Fibroblast of the aortic adventitia (primary cell): ENCODE measurements around the gene GSTA3. TPM values are rescaled to one million over a fixed set of nuclear protein-coding genes. Genes with fewer than 3 reads are reported as not detected.
A peak's percentile ranks its signal among the peaks of the same experiment; 100 is the strongest.

ENCODE experiments used
- DNase-seq: peaks from one replicate; pipeline ENCODE4 v3.0.0-alpha.2; 2010; ENCODE audit warnings: low read depth
- H3K4me3 ChIP-seq: 2 replicates; pipeline ENCODE4 v1.5.1; 2011; ENCODE audit warnings: low read depth, mild to moderate bottlenecking, control low read depth, low read length, moderate library complexity
- total RNA-seq: library from RNA; depleted of rRNA; stranded (reverse); fragments of >200 nt; gene quantifications from 2 replicates; pipeline ENCODE4 v1.2.3, GENCODE V29; 2012; ENCODE audit warnings: low replicate concordance
- TF ChIP-seq, protein P1 (sequence below): IDR thresholded peaks from 2 replicates; pipeline ENCODE4 v1.5.1; 2011; ENCODE audit warnings: mild to moderate bottlenecking, low read length, control low read depth, inconsistent platforms; ENCODE audit not compliant: insufficient read depth

Gene GSTA3
- total RNA-seq, 1 donor, result not detected

- TF ChIP-seq, protein P1, sequence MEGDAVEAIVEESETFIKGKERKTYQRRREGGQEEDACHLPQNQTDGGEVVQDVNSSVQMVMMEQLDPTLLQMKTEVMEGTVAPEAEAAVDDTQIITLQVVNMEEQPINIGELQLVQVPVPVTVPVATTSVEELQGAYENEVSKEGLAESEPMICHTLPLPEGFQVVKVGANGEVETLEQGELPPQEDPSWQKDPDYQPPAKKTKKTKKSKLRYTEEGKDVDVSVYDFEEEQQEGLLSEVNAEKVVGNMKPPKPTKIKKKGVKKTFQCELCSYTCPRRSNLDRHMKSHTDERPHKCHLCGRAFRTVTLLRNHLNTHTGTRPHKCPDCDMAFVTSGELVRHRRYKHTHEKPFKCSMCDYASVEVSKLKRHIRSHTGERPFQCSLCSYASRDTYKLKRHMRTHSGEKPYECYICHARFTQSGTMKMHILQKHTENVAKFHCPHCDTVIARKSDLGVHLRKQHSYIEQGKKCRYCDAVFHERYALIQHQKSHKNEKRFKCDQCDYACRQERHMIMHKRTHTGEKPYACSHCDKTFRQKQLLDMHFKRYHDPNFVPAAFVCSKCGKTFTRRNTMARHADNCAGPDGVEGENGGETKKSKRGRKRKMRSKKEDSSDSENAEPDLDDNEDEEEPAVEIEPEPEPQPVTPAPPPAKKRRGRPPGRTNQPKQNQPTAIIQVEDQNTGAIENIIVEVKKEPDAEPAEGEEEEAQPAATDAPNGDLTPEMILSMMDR, result no peak
- H3K4me3 ChIP-seq, result no peak overlapping the region
- no peak for DNase-seq
These were observed 16.3 kb downstream of the GSTA3 start for GRCh38 chr6:52893221-52893620.

- TF ChIP-seq, protein P1, result no peak
- no peak overlapping the region for H3K4me3 ChIP-seq
- DNase-seq, result no peak
These were observed 19.5 kb downstream of the GSTA3 start for GRCh38 chr6:52890018-52890417.

DNA sequence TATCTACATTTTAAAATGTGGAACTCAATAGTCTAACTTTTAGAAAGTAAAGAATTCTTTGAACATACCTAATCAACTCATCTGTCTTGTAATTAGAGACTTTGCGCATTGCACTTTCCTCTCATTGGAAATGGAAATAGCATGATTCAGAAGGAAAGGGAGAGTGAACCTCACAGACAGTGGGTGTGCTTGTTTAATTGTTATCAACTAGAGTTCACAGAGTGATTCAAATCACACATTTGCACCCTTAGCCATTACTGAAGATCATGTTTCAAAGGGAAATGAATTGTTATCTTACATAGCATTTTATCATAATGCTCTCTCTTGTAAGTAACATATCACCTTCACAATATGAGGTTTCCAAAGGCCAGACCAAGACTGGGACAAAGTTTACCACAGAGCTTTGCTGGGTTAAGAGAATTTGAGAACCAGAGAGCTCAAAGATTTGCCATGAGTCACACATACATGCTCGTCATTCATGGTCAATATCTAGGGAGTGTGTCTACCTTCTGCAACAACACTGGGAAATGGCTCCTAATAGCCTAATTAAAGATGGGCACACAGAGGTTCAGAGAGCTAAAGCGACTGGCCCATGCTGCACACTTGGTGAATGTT lies 21.5 kb downstream of the GSTA3 start:
- no peak for DNase-seq
- TF ChIP-seq, protein P1, result no peak

GRCh38 chr6:52881996-52882841 lies 27.3 kb downstream of the GSTA3 start:
- DNase-seq, result peak; percentile 77
- H3K4me3 ChIP-seq, result peak overlapping the region; percentile 64
- TF ChIP-seq, protein P1, result peak; percentile 74

More for the DNA sequence above, 21.5 kb downstream of the GSTA3 start:
- H3K4me3 ChIP-seq, result no peak overlapping the region

DNA sequence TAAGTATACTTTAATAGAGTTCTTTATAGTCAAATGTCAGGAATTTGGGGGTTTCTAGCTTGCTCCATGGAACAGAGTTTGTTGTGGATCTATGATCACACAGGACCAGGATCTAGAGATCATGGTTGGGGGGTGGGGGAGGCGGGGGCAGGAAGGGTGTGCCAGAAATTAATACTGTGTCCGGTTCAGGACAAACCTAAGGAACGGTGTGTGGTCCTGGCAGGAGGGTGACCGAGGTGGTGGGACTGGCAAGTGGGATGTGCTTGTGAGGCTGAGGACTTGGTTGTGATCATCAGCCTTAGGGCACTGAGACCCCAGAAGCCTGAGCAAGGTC lies 27.9 kb downstream of the GSTA3 start:
- no peak overlapping the region for H3K4me3 ChIP-seq
- TF ChIP-seq, protein P1, result no peak
- no peak for DNase-seq

DNA sequence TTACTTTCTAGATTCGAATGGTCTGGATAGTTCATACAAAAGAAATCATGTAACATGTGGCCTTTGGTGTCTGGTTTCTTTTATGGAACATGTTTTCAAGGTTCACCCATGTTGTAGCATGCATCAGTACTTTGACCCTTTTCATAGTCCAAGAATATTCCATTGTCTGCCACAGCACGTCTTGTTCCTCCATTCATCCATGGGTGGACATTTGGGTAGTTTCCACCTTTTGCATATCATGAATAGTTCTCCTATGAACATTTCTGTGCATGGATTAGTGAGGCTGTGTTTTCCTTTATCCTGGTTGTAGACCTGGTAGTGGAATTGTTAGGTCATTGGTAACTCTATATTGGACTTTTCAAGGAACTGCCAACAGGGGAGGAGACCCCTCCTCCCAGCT lies 31.7 kb downstream of the GSTA3 start:
- TF ChIP-seq, protein P1, result no peak
- H3K4me3 ChIP-seq, result no peak overlapping the region
- DNase-seq, result peak; percentile 54
